ACHN (cell line): ENCODE data around the gene BMP7.

Source experiments
- DNase-seq: peaks from one replicate; pipeline ENCODE4 v3.0.0-alpha.2; 2015
- in situ Hi-C: cut with HindIII; loops from 2 replicates; pipeline ENCODE4 v1.10.0; 2017; ENCODE audit warnings: low sequenced_read_pairs, low pct_ligation_motif_present, low pct_unique_long_range_greater_than_20kb

Gene BMP7

GRCh38 chr20:57155415-57155814 is 111.0 kb downstream of the BMP7 start:
- in situ Hi-C loops = no loop called here
- no peak for DNase-seq

- in situ Hi-C loops = no loop called here
- DNase-seq = no peak
Observed at GRCh38 chr20:57153238-57153905, 113.1 kb downstream of the BMP7 start.

- in situ Hi-C loops = no loop called here
- DNase-seq = no peak
Observed at GRCh38 chr20:57152557-57152956, 113.9 kb downstream of the BMP7 start.

- in situ Hi-C loops = no loop called here
- DNase-seq = no peak
Observed at GRCh38 chr20:57150559-57150958, 115.9 kb downstream of the BMP7 start.

- no peak for DNase-seq
- in situ Hi-C loops = no loop called here
Observed at GRCh38 chr20:57148263-57148662, 118.2 kb downstream of the BMP7 start.

GRCh38 chr20:57147185-57147584 is 119.3 kb downstream of the BMP7 start:
- DNase-seq = no peak
- in situ Hi-C loops = no loop called here

GRCh38 chr20:57146155-57146554 is 120.3 kb downstream of the BMP7 start:
- in situ Hi-C loops = no loop called here
- no peak for DNase-seq

GRCh38 chr20:57145089-57145631 is 121.3 kb downstream of the BMP7 start:
- no peak for DNase-seq
- in situ Hi-C loops = no loop called here

- DNase-seq = no peak
- in situ Hi-C loops = no loop called here
Observed at GRCh38 chr20:57143173-57143572, 123.3 kb downstream of the BMP7 start.

- in situ Hi-C loops = no loop called here
- no peak for DNase-seq
Observed at GRCh38 chr20:57142667-57143066, 123.8 kb downstream of the BMP7 start.

GRCh38 chr20:57141492-57141891 is 124.9 kb downstream of the BMP7 start:
- DNase-seq = no peak
- in situ Hi-C loops = no loop called here

GRCh38 chr20:57140416-57140965 is 126.0 kb downstream of the BMP7 start:
- no peak for DNase-seq

GRCh38 chr20:57139342-57140093 is 126.9 kb downstream of the BMP7 start:
- DNase-seq = no peak
- in situ Hi-C loops = no loop called here

More at GRCh38 chr20:57140416-57140965, 126.0 kb downstream of the BMP7 start:
- in situ Hi-C loops = no loop called here

- DNase-seq = no peak
- in situ Hi-C loops = no loop called here
Observed at GRCh38 chr20:57138198-57138995, 128.0 kb downstream of the BMP7 start.

- DNase-seq = no peak
- in situ Hi-C loops = no loop called here
Observed at GRCh38 chr20:57137676-57138075, 128.8 kb downstream of the BMP7 start.

- in situ Hi-C loops = no loop called here
Observed at GRCh38 chr20:57136734-57137133, 129.7 kb downstream of the BMP7 start.

GRCh38 chr20:57135875-57136274 is 130.6 kb downstream of the BMP7 start:
- DNase-seq = no peak
- in situ Hi-C loops = no loop called here

More at GRCh38 chr20:57136734-57137133, 129.7 kb downstream of the BMP7 start:
- DNase-seq = no peak

GRCh38 chr20:57134804-57135203 is 131.6 kb downstream of the BMP7 start:
- in situ Hi-C loops = no loop called here
- DNase-seq = no peak
